HG03565 (cell line): ENCODE results near the gene CNIH3.
"Not testable (repeated sequence)": the region's sequence is repeated elsewhere in the genome, so short reads cannot be mapped to it uniquely, and the experiment has no call there.

Experiments
- ATAC-seq: cut with Tn5 transposase; IDR thresholded peaks from one replicate; pipeline ENCODE4 v1.9.1; 2021; ENCODE audit warnings: mild to moderate bottlenecking, moderate library complexity; ENCODE audit not compliant: unreplicated experiment

CNIH3 gene

DNA sequence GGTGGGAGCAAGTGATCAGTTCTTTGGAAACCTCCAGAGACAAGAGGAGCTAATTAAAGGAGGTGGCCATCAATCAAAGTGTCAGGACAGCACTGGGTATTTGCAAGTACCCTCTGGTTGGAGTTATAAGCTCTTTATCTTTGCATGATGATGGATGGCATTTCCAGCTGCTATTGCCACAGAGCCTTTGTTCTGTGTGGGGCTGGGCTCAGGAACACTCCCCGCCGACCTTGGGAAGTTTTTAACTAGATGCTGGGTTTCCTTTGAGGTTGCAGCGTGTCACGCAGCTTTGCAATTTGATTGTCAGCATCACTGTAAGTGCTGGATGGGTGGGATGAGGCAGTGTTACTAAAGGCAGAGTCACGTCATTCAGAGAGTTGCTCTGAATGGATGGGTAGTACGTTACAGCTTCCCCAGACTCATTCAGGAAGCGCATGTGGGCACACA lies 68.9 kb downstream of the CNIH3 start:
- ATAC-seq: no peak

DNA sequence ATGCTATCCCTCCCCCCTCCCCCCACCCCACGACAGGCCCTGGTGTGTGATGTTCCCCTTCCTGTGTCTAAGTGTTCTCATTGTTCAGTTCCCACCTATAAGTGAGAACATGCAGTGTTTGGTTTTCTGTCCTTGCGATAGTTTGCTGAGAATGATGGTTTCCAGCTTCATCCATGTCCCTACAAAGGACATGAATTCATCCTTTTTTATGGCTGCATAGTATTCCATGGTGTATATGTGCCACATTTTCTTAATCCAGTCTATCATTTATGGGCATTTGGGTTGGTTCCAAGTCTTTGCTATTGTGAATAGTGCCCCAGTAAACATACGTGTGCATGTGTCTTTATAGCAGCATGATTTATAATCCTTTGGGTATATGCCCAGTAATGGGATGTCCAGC lies 70.0 kb downstream of the CNIH3 start:
- ATAC-seq: not testable (repeated sequence)

DNA sequence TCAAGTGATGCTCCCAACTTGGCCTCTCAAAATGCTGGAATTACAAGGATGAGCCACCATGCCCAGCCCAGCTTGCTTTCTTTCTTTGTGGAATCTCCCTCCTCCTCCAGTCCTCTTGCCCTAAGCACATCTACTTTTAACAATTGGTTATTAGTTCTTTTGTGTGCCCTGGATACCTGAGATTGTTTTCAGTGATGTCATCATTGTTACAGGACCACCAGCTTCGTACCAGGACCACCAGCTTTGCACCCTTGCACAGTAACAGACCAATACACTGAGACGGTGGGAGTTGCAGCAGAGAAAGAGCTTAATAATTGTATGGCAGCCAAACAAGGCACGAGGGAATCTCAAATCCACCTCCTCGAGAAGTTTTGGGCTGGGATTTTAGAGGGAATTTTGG lies 71.3 kb downstream of the CNIH3 start:
- ATAC-seq: no peak

DNA sequence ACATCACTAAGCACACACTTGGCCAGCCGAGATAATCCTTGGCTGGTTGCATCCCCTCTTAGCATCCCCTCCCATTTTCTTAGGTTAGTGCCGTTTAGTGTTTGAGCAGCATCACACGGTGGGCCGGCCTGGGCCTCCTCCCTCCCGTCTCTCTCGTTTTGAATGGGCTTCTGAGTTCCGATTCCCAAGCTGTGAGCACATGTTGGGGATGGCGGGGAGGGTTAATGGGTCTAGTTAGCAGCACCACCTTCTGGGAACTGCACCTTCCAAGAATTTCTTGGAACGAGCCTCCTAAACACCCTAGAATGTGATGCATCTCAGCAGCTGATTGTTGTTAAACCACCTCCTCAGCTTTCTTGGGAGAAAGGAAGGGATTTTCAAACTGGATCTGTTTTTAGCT lies 73.3 kb downstream of the CNIH3 start:
- no peak for ATAC-seq

DNA sequence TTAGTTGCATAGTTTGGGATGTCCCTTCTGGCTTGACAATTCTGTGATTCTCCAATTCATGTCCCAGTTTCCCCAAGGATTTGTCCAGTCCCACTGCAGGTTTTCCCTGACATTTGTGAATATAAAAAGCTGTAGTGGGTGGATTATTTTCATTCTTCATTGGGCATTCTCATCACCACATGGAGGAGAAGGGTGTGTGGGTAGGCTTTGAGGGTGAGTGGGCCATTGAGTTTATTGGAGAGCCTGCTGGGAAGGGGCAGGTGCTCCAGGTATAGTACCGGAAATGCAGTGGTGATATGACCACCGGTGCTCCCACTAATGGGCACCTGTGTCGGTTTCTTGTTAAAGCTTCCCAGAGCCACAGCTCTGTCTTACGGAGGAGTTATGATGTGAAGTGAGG lies 74.5 kb downstream of the CNIH3 start:
- no peak for ATAC-seq

DNA sequence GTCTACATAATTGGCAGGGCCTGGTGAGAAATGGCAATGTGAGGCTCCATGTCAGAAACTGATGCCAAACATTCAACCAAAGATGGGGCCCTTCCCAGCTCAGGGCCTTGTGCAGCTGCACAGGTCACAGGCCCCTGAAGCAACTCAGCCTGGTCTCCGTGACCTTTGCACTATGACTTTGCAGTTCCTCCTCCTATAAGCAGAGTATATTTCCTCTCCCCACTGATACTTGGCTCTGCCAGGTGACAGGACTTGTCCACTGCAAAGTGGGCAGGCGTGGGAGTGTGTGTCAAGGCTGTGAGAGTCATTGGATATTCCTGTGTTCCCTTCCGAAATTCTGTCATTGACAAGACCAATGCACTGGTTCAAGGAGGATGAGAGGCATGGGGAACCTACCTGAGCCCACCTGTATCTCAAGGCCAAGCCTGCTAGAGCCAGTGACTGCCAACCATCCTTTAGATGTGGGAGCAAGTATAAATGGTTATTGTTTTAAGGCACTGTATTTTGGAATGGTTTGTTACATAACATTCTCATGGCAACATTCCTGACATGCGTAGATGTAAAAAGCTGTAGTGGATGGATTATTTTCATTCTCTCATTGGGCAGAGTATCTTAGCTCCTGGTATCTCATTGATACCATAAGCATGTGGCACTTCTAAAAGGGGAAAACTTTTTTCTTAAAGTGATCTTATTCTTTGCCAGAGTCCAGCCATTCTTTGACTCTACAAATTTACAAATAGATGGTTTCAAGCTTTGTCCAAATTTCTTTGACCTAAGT lies 75.2 kb downstream of the CNIH3 start:
- ATAC-seq: no peak

DNA sequence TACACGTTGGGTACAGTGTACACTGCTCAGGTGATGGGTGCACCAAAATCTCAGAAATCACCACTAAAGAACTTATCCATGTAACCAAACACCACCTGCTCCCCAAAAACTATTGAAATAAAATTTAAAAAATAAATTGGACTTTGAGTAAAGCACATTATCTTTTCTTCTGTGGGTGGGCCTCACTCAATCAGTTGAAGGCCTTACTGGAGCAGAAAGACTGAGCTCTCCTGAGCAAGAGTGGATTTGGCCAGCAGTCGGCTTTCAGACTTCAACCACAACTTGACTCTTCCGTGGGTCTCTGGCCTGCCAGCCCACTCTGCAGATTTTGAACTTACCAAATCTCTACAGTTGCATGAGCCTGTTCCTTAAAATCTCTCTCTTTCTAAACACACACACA lies 78.9 kb downstream of the CNIH3 start:
- ATAC-seq: no peak

DNA sequence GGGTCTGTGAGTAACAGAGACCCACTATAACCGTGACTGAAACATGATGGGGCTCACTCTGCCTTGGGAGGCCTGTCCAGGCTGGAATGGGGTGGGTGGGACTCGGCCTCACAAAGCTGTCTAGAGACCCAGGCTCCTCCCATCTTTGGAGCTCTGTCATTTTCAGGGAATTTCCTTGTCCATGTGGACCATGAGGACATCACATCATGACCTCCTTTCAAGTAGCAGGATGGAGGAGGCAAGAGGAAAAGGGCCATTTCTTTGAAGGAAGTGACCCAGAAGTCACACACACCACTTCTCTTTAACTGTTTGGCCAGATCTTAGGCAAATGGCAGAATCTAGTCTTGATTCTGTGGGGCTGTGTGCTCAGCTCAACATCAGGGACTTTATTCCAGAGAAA lies 79.9 kb downstream of the CNIH3 start:
- no peak for ATAC-seq

DNA sequence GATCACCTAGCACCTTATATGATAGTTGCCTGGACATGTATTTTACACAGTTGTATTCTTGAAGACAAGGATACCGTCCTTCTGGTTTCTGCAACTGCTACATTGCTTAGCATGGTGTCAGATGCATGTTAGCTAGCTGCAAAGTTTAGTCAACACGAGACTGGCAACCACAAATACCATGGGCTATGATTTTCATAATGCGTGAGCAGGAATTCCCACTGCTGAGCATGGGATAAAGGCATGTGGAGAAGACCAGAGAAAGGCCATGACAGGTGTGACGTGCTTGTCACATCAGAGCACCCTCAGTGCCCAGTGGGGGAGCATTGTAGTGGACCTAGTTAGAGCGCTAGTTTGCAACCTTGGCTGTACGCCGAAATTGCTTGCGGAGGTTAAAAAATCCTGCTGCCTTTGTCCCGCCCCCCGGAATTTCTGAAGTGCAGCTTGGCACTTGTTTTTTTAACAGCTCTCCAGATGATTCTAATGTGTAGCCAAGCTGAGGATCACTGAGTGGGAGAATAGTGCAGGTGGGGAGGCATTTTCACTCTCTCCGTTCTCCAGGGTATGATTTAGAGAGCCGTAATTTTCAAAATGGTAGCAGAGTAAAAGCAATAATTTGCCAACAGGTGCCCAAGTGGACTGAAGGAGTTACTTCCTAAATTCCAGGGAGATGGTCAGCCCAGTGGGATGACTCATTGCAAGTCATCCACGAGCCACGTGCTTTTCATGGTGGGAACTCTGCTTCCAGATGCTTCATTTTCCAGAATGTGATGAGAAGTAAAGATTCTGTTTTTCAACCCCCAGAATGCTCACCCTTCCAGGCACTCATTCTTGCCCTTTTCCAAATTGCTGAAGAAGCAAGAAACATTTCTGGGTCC lies 81.0 kb downstream of the CNIH3 start:
- ATAC-seq: no peak

DNA sequence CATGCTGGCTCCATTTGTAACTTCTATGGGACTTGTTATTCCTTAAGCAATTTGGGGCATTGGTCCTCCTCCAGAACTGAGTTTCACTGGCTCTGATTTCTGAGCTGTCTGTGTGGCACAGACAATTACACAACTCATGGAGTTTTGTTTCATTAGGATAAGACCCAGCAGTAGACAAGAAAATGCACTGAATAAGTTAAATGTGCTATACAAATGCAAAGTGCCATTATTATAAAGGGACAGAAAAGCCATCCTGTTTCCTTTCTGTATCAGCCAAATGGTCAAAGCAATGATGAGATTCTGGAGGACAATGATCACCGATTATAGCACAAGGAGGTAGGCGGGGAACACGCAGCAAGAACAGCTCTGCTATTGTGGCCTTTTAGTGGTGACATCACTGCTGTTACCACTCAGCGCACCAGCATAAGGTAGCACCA lies 81.9 kb downstream of the CNIH3 start:
- ATAC-seq: no peak

DNA sequence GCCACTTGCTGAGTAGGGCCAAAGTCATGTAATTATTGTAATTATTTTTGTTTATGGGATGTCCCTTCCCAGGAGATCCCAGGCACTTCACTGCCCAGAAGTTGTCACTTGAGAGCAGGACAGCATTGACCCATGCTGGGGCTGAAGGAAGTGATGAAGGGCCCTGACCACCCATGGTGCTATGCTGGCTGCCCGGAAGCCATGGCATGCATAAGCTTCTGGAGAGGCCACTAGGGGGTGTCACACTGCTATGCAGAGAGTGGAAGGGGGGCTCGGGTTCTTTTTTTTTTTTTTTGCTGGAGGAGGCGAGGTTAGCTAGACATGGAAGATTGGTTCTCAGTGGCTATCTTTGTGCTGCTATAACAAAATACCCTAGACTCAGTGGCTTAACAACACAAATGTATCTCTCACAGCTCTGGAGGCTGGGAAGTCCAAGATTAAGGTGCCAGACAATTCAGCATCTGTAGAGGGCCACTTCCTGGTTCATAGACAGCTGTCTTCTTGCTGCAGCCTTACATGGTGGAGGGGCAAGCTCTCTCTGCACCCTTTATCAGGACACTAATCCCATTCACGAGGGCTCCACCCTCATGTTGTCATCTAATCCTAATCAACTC lies 84.9 kb downstream of the CNIH3 start:
- ATAC-seq: no peak

DNA sequence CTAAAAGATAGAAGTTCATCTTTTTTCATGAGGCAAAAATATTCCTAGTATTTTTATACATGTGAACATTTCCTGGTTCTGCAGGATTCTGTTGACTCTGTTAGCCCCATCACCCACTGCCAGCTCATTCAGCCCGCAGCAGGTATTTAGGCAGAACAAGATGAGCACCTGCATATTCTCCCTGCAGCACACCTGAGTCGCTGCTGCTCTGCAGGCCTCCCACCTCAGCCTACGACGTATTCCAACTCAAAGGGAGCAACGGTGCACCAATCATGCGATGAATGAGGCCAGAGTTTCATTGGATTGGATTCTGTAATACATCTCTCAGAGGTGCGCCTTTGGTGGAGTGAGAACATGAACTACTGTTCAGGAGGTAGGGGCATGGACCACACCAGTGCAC lies 87.6 kb downstream of the CNIH3 start:
- ATAC-seq: no peak

DNA sequence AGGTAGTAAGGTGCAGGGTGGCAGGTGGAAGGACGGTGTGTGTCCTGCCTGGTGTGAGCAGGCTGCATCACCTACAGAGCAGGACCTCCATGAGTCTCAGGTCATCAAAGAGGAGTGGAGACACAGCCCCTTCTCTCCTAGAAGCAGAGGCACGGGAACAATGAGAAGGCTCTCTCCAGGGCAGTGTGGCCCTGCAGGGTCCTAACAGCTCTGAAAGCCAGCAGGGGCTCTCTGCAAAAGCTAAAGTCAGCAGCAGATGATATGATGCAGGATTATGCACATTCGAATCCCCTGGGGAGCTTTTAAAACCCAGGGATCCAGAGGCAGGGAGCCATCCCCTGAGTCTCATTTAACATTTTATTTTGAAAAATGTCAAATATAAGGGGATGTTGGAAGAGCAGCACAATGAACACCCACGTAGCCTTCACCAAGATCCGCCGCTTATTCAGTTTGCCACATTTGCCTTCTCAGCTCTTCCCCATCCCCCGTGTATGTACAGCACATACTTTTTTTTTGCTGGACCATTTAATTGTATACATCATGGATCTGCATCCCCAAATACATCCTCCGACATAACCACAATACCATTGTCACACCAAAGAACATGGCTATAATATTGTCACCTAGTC lies 88.1 kb downstream of the CNIH3 start:
- ATAC-seq: no peak

DNA sequence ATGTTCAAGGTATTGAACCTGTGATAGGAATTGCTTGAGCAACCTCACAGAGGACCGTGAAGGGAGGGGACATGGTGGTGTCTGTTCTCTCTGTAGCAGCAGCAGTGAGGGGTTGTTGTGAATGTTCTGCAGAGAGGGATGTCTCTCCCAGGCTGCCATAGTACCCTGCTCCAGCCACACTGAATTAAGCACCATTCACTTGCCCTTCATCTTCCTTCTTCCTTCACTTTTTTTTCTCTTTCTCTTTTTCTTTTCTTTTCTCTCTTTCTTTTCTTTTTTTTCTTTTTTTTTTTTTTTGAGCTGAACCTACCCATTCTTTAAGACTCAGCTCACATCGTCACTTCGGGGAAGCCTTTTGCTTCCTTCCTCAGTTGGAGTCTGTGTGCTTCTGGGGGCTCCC lies 89.5 kb downstream of the CNIH3 start:
- ATAC-seq: no peak

DNA sequence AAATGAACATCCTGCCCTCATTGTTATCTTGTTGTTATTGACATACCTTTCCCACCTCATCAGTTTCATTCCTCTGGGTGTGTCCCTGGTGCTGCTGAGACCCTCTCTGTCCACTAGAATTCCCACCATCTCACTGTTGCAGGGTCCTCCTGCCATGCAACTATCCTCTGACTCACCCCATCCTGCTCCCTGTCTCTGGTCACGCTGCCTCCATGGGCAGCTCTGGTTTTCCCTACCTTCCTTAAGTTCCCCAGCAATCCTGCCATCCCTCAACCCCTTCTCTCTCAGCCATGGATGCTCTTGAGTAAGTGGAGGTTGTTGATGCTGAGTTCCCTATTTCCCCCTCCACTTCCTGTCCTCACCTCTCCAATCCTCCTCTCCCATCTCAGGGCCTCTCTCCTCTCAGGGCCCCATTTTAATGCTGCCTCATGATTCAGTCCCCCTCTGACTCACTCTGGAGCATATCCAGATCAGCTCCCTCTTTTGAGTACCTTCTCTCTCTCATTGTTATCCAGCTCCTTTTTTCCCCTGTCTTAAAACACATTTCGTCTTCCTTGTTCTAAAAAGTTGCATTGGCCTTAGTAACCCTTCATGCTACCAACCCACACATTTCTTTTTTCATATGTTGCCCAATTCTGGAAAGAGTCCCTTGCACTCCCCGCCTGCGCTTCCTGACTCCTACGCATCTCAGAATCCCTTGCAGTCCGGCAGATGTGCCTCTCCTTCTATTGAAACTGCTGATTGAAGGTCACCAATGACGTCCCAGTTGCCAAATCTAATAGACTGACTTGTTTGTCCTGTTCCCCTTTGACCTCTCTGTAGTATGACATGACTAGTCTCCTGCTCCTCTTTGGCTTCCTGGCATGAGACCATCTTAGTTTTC lies 92.0 kb downstream of the CNIH3 start:
- ATAC-seq: no peak

DNA sequence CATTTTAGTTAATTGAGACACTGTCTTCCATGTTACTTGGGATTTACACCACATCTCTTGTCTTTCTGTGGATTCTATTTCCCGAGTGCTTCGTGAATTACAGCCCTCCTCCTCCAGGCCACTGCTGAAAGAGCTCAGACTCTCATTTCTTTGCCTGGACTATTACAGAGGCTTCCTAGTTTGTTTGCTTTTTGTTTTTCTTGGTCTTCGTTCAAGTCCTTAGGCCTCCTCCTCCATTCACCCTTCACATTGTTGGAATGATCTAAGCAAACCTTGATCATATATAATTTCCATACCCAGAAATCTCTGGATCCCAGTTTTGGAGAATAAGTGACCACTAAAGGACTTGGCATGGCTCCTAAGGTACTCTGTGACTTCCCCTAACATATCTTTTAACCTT lies 94.1 kb downstream of the CNIH3 start:
- ATAC-seq: no peak

DNA sequence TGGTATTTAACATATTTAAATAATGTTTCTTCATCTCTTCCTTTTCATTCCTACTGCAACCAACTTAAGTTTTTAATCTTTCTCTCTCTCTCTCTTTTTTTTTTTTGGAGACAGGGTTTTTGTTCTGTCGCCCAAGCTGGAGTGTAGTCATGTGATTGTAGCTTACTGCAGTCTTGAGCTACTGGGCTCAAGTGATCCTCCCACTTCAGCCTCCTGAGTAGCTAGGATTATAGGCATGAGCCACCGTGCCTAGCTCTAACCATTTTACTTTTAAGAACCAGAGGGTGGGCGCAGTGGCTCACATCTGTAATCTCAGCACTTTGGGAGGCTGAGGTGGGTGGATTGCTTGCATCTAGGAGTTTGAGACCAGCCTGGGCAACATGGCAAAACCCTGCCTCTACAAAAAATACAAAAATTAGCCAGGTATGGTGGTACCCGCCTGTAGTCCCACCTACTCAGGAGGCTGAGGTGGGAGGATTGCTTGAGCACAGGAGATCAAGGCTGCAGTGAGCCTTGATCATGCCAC lies 95.2 kb downstream of the CNIH3 start:
- not testable (repeated sequence) for ATAC-seq

DNA sequence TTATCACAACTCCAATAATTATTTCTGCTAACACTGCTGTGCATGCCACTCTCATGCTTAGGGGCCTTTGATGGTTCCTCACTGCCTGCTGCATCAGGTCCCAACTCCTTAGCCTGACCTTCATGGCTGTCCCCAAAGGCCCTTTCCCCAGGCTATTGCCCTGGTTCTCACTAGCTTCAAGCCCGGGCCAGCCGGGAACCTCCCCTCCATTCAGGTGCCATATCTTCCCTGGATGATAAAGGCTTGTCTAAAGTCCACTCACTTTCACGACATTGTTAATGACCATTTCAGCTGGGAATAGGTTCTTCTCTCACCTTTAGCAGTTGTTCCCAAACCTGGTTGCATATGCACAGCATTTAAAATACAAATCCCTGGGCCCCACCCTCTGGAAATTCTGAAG lies 95.8 kb downstream of the CNIH3 start:
- no peak for ATAC-seq

DNA sequence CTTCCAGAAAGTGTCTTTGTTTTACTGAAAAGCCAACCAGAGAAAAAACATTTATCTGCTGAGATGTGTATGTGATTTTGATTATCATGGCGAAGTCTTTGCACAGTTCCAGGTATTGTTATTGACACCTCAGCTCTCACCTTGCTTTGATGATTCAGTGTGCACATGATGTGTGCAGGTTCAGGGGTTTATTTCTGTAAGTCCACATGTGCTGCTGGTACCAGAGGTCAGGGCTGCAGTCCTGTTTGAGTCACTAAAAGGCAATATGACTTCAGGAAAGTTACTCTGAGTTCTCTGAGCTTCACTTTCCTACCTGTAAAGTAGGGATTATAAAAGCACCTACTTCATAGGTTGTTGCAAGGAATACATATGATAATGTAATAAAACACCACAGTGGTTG lies 97.1 kb downstream of the CNIH3 start:
- ATAC-seq: no peak

DNA sequence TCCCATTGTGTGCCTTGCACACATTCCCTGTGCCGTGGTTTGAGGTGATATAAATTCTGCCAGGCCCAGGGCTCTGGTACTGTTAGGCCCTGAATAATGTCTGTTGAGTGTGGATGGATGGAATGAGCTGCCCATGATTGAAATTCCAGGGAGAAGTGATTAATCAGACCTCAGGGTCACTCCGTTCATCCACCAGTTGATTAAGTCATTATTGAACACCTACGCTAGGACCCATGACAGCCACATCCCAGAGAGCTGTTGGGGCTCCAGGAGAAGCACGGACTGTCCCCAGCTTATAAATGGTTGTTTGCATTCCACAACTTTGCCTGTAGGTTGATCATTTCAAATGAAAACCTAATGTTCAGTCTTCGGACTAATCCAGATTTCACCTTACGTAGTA lies 98.4 kb downstream of the CNIH3 start:
- ATAC-seq: no peak
